Neural crest cell (in vitro differentiated cells): ENCODE results near the gene CNKSR3. TPM values are rescaled to one million over a fixed set of nuclear protein-coding genes. Genes with fewer than 3 reads are reported as not detected.

Source experiments
- DNase-seq: peaks from one replicate; pipeline ENCODE4 v3.0.0; 2021; ENCODE audit warnings: low read depth, mixed read lengths, low spot score
- H3K27ac Mint-ChIP-seq: one replicate; pipeline ENCODE4 v1.8.0; 2021; ENCODE audit warnings: mild to moderate bottlenecking, mixed read lengths; ENCODE audit not compliant: unreplicated experiment
- H3K27me3 Mint-ChIP-seq: 2 replicates; pipeline ENCODE4 v1.8.0; 2021; ENCODE audit warnings: low read depth, mild to moderate bottlenecking, mixed read lengths
- H3K36me3 Mint-ChIP-seq: 2 replicates; pipeline ENCODE4 v1.8.0; 2021; ENCODE audit warnings: low read depth, mild to moderate bottlenecking, mixed read lengths
- H3K4me1 Mint-ChIP-seq: 2 replicates; pipeline ENCODE4 v1.8.0; 2021; ENCODE audit warnings: mixed read lengths
- H3K4me3 Mint-ChIP-seq: one replicate; pipeline ENCODE4 v1.8.0; 2021; ENCODE audit warnings: mild to moderate bottlenecking, mixed read lengths
- H3K9me3 Mint-ChIP-seq: 2 replicates; pipeline ENCODE4 v1.8.0; 2021; ENCODE audit warnings: mixed read lengths
- CTCF ChIP-seq: fragments of 200-600 bp; sonication (generic); conservative IDR thresholded peaks from 2 replicates; pipeline ENCODE4 v1.5.0; 2021; ENCODE audit warnings: antibody characterized with exemption, mild to moderate bottlenecking
- total RNA-seq: library from RNA; stranded (reverse); gene quantifications from 2 replicates; pipeline ENCODE4 v1.2.1, GENCODE V29; 2021

The CNKSR3 gene
- total RNA-seq, 1 donor from 2014 or later = 11.7 TPM

- Mint-ChIP-seq H3K4me3 (no peak overlapping the region), H3K27me3 (no peaks in the 10 kb centered on the region), H3K4me1 (peaks cover 10% of the 10 kb centered on the region), H3K27ac (no peak overlapping the region), H3K9me3 (no peaks in the 10 kb centered on the region), H3K36me3 (no peaks in the 10 kb centered on the region)
- no peak for TF ChIP-seq CTCF
- DNase-seq = no peak
Observed at GRCh38 chr6:154373971-154374370, 136.5 kb downstream of the CNKSR3 start.

GRCh38 chr6:154371281-154371680 is 139.2 kb downstream of the CNKSR3 start:
- TF ChIP-seq CTCF = no peak

GRCh38 chr6:154370545-154370944 is 139.9 kb downstream of the CNKSR3 start:
- TF ChIP-seq CTCF = peak; percentile 54
- no peak overlapping the region for H3K27ac Mint-ChIP-seq
- peaks cover 2% of the 10 kb centered on the region for H3K9me3 Mint-ChIP-seq
- no peaks in the 10 kb centered on the region for H3K36me3 Mint-ChIP-seq
- no peak overlapping the region for H3K4me3 Mint-ChIP-seq
- peaks cover 5% of the 10 kb centered on the region for H3K4me1 Mint-ChIP-seq
- DNase-seq = no peak
- H3K27me3 Mint-ChIP-seq = no peaks in the 10 kb centered on the region

More at GRCh38 chr6:154371281-154371680, 139.2 kb downstream of the CNKSR3 start:
- Mint-ChIP-seq H3K4me3 (no peak overlapping the region), H3K27ac (no peak overlapping the region), H3K27me3 (no peaks in the 10 kb centered on the region), H3K36me3 (no peaks in the 10 kb centered on the region), H3K4me1 (peaks cover 5% of the 10 kb centered on the region), H3K9me3 (no peaks in the 10 kb centered on the region)
- no peak for DNase-seq

- no peak overlapping the region for H3K27ac Mint-ChIP-seq
- H3K27me3 Mint-ChIP-seq = no peaks in the 10 kb centered on the region
- no peaks in the 10 kb centered on the region for H3K36me3 Mint-ChIP-seq
- TF ChIP-seq CTCF = no peak
- H3K9me3 Mint-ChIP-seq = peaks cover 3% of the 10 kb centered on the region
- no peak overlapping the region for H3K4me3 Mint-ChIP-seq
- H3K4me1 Mint-ChIP-seq = peaks cover 5% of the 10 kb centered on the region
- no peak for DNase-seq
Observed at GRCh38 chr6:154367839-154368695, 142.4 kb downstream of the CNKSR3 start.

GRCh38 chr6:154367336-154367735 is 143.1 kb downstream of the CNKSR3 start:
- Mint-ChIP-seq H3K4me1 (peaks cover 5% of the 10 kb centered on the region), H3K27me3 (no peaks in the 10 kb centered on the region), H3K4me3 (no peak overlapping the region), H3K36me3 (no peaks in the 10 kb centered on the region), H3K27ac (no peak overlapping the region), H3K9me3 (peaks cover 3% of the 10 kb centered on the region)
- TF ChIP-seq CTCF = no peak
- DNase-seq = no peak
